ENCODE measurements around the gene SLC30A1.

DNA sequence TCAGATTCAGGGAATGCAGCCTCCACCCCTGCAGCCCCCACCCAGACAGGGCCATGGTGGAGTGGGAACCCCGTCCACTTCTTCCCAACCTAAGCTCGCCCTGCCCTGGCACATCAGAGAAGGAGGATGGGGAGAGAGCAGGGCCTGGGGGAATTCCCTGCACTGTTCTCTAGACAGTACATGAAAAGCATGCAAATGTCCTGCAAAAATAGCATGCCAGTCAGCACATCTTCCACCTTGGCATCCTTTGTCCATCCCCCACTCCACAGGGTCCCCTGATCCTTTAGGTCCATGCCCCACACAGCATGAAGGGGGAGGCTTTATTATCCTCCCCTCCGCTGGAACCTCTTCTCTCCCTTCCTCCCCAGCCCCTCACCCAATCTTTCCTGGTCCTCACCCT, 52.0 kb downstream of the SLC30A1 start:
- TF ChIP-seq POLR2A (IDR thresholded peaks at IDR 0.05), result no peak
- TF ChIP-seq, protein P1, sequence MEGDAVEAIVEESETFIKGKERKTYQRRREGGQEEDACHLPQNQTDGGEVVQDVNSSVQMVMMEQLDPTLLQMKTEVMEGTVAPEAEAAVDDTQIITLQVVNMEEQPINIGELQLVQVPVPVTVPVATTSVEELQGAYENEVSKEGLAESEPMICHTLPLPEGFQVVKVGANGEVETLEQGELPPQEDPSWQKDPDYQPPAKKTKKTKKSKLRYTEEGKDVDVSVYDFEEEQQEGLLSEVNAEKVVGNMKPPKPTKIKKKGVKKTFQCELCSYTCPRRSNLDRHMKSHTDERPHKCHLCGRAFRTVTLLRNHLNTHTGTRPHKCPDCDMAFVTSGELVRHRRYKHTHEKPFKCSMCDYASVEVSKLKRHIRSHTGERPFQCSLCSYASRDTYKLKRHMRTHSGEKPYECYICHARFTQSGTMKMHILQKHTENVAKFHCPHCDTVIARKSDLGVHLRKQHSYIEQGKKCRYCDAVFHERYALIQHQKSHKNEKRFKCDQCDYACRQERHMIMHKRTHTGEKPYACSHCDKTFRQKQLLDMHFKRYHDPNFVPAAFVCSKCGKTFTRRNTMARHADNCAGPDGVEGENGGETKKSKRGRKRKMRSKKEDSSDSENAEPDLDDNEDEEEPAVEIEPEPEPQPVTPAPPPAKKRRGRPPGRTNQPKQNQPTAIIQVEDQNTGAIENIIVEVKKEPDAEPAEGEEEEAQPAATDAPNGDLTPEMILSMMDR (IDR thresholded peaks at IDR 0.05), result no peak
- TF ChIP-seq POLR2AphosphoS5 (IDR thresholded peaks at IDR 0.05), result no peak
